GM18519 (cell line): Measurements from ENCODE around the gene LPP.

Experiments used
- ATAC-seq: cut with Tn5 transposase; IDR thresholded peaks from one replicate; pipeline ENCODE4 v1.9.1; 2021; ENCODE audit warnings: mild to moderate bottlenecking, moderate library complexity; ENCODE audit not compliant: unreplicated experiment, low FRiP score

Gene LPP

GRCh38 chr3:188217011-188217463 lies 63.1 kb downstream of the LPP start:
- ATAC-seq, result no peak

DNA sequence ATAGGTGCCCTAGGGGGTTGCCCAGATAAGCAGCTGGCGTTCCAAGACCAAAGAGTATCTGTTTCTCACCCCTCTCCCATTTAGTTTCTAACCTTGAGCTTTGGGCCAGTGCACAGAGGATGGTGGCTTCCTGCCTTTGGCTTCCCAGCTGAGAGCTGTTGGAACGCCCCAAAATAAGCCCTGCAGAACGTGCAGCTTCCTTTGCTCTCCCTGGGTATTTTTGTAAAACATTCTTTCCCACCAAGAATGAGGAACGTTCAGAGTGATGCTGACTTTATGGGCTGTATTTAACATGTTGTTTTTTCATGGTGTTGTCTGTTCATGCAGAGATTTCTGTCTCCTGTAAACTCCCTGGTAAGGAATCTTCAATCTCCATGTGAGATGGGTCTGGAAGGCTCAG lies 63.8 kb downstream of the LPP start:
- ATAC-seq, result no peak

DNA sequence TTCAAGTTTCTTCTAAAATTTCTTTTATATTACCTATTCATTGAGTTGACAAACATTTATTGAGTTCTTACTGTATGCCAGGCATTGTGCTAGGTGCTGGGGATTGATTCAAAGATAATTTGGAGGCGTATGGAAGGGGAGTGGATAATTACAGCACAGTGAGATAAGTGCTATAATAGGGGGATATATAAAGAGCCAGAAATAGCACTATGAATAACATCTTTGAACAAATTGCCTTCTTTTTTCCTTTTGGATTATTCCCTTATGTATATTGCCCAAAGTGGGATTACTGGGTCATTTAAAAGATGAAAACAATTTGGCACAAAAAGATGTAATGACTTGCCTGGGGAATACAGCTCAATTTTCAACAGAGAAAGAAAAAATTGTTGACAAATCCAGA lies 64.6 kb downstream of the LPP start:
- ATAC-seq, result no peak

- no peak for ATAC-seq
These were observed 65.2 kb downstream of the LPP start for GRCh38 chr3:188219147-188219546.

GRCh38 chr3:188220097-188220788 lies 66.3 kb downstream of the LPP start:
- no peak for ATAC-seq

- no peak for ATAC-seq
These were observed 67.2 kb downstream of the LPP start for GRCh38 chr3:188220988-188221818.

DNA sequence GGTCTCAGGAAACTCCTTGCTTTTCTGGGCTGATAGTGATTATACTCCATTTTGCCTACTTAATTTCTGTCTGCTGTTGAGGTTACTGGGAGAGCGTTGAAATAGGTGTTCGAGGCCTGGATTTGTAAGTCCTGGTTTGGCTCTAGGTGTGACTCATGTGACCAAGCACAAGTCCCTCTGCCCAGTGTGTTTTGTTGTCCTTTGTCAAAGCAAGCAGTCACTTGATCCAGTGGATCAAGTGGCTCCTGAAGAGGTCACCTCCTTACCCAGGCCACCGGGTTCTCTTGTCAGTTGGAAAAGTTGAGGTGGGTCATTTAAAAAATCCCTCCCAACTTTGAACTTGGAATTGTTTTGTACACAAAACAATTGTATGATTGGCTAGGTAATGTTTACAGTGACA lies 70.0 kb downstream of the LPP start:
- ATAC-seq, result no peak

DNA sequence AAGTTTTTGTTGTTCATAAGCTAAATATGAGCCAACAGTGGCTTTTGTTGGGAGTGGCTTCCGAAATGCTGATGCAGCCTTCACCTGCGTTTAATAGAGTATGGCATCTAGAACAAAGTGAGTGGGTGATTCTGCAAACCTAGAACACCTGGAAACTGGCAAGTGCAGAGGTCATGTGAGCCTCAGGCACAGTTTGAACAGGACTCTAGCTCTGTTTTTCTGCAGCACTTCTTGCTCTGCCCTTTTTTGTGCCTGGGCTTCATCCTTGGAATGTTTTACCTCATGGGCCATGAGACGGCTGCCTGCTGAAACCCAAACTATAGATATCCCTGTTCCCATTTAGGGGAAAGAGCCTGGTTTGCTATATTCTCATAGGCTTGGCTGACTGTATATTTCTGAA lies 73.5 kb downstream of the LPP start:
- no peak for ATAC-seq

- ATAC-seq, result no peak
These were observed 75.2 kb downstream of the LPP start for GRCh38 chr3:188229177-188229576.

- ATAC-seq, result no peak
These were observed 75.8 kb downstream of the LPP start for GRCh38 chr3:188229726-188230125.

DNA sequence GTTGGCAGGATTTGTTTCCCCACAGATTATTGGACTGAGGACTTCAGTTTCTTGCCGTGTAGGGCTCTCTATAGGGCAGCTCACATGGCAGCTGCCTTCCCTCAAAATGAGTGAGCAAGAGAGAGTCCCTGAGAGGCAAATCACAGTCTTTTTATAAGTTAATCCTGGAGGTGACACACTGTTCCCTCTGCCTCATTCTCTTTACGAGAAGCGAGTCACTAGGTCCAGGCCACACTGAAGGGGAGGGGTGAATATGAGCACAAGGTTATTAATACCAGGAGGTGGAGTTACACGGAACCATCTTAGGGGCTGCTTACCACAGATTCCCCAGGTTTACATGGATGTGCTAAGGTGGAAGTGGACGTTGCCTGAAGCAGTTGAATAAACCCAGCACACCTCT lies 77.0 kb downstream of the LPP start:
- no peak for ATAC-seq

- ATAC-seq, result no peak
These were observed 77.5 kb downstream of the LPP start for GRCh38 chr3:188231456-188231855.

- ATAC-seq, result no peak
These were observed 78.7 kb downstream of the LPP start for GRCh38 chr3:188232656-188233055.

- ATAC-seq, result no peak
These were observed 79.4 kb downstream of the LPP start for GRCh38 chr3:188233320-188233719.

DNA sequence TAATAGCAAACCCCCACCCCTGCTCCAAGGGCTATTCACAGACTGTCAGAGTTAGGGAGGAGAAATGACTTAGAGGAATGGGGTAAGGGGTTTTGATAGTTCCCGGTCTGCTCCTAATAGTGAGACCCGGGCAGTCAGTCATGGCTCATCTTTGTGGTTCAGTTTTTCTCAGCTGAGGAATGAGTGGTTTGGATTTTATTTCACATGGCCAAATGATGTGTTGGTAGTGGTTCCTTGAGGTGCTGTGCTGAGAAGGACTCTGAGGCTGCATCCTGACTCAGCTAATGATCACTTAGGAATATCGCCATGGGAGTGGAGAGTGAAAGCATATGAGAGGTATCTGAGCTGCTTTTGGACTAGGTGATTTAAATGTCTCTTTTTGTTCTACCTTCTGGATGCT lies 80.2 kb downstream of the LPP start:
- no peak for ATAC-seq

DNA sequence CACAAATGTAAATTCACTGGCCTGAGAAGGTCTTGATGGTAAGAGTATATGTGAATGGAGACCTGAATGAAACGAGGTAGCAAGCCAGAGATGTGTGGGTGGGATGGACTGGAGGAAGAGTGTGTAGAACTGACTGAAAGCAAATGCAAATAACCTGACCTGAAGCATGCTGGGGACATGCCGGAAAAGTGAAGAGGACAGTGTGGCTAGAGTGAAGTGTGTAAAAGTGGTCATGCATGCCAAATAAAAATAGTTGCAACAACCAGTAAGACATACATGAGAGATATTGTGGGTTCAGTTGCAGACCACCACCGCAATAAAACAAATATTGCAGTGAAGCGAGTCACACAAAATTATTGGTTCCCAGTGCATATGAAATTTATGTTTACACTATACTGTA lies 82.3 kb downstream of the LPP start:
- peak; percentile 68 for ATAC-seq

- no peak for ATAC-seq
These were observed 85.1 kb downstream of the LPP start for GRCh38 chr3:188239035-188239434.

DNA sequence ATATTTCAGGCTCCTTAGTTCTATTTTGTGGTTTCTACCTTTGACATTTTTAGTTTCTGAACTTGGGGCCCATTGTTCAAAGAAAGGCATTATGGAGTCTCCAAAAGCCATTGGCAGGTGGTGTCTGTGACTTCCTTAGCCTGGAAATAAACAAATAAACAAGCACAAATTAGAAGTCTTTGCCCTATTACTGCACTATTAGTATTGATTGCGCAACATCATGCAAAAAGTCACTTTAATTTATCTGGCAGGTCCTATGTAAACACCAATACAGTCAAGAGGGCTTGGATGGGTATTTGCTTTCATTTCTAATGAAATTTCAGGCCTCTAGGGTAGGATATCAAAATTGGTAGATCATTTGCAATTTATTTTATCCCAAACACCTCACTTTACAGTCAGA lies 85.6 kb downstream of the LPP start:
- no peak for ATAC-seq

DNA sequence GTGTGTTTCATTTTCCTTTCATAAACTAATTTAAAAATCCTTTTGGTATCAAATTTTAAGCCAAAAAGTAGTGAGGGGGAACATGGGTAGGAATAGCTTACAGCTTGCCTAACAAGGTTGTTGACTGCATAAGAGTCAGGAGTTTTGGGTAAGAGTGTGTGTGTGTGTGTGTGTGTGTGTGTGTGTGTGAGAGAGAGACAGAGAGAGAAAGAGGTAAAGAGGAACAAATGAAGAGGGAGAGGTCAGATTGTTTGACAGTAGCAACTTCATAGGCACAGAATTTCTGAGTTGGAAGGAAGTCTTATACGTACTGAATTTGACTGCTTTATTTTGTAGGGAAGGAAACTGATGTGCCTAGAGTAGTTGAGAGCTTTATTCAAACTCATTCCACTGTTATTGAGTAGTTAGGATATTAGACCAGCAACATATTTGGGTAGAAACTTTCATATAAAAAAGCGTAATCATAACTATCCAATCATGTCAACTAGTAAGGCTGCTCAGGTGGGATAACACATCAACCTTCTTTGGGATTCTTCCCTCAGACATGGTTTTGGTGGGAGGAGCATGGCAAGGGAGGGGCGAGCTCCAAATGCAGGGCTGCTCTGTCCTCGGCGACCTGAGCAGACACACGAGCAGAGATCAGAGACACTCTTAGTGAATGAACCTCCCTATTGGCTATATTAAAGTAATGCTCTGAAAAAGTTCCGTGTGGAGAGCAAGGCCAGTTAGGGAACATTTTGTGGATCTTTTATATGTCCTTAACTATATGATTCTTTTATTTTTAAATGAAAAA lies 86.4 kb downstream of the LPP start:
- ATAC-seq, result no peak

DNA sequence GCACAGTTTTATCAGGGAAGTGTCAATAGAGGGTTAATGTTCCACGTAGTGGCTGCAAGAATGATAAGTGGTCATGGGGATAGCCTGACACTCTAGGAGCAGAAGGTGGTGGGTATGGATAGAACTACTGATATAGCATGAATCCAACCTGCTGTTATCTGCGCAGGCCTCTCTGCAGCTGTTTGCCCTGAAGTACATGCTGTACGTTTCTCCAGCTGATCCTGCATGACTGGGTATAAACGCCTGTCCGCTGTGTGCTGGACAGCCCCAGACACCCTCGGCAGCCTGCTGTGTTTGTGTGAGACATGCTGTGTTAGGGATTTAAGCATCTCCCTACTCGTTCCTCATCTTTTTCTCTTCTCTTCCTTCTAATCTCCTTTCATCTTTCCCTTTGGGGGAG lies 87.1 kb downstream of the LPP start:
- no peak for ATAC-seq

DNA sequence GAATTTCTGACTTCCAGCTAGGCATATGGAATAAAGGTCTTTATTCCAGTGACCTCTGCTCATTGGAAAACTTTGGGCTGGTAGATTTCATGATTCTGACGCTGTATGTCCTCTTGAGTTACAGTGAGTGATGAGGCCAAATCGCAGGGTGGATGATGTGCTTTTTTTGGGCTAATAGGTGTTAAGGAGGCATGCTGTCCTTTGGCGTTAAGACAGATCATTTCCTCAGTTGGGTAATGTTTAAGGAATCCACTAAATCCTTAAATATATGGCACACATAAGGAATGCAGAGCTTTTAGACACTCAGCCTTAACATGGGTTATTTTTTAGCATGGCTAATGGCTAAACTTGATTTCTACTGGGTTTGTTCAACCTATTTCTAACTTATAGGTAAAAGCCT lies 87.9 kb downstream of the LPP start:
- ATAC-seq, result no peak
